Mammary epithelial cell (primary cell): ENCODE results near the gene TLE3.

Experiments used
- CTCF ChIP-seq, 2 donors: IDR thresholded peaks in 1 of 2; conservative IDR thresholded peaks in 1 of 2; 2 replicates each; pipeline ENCODE4 v1.5.1; 2011 to 2012; ENCODE audit warnings: inconsistent platforms in 2 of 2, low read length in 2 of 2, mild to moderate bottlenecking in 2 of 2, control low read depth in 1 of 2, low read depth in 1 of 2; ENCODE audit not compliant: insufficient read depth in 1 of 2; ENCODE audit errors: extremely low read depth in 1 of 2
- EZH2 ChIP-seq: IDR thresholded peaks from 2 replicates; pipeline ENCODE4 v1.6.1; 2012; ENCODE audit warnings: low read length, inconsistent platforms, borderline replicate concordance

- no peak for TF ChIP-seq CTCF (conservative IDR thresholded peaks at IDR 0.05 in 1 of 2, IDR thresholded peaks at IDR 0.05 in 1 of 2; ENCODE audit: extremely low read depth in 1 of 2, insufficient read depth in 1 of 2, low read depth in 1 of 2, low read length in 2 of 2)
- no peak for TF ChIP-seq EZH2
Observed at GRCh38 chr15:70091726-70092463, 5.8 kb downstream of the TLE3 start.
